Activated CD8-positive, alpha-beta T cell treated with anti-CD3 and anti-CD28 coated beads for 36 hours (primary cell): Measurements from ENCODE around the gene CYP1B1. TPM values are rescaled to one million over a fixed set of nuclear protein-coding genes. Genes with fewer than 3 reads are reported as not detected.

Experiments used
- ATAC-seq: fragments of 200-7000 bp; cut with Tn5 transposase; one replicate; pipeline ENCODE4 v1.10.0; 2021; ENCODE audit warnings: mild to moderate bottlenecking, moderate library complexity
- CTCF ChIA-PET: fragments of 350-600 bp; sonication (Branson Sonifier 250); formaldehyde crosslinking; loops from one replicate; lab custom pipeline; 2021; ENCODE audit warnings: antibody characterized with exemption; lab: Charles Lee
- POLR2A ChIA-PET: fragments of 350-600 bp; sonication (Branson Sonifier 250); formaldehyde crosslinking; loops from one replicate; lab custom pipeline; 2021; ENCODE audit warnings: antibody characterized with exemption; lab: Charles Lee
- DNase-seq: peaks from one replicate; pipeline ENCODE4 v3.0.0-alpha.2; 2020
- H3K27ac Mint-ChIP-seq: one replicate; pipeline ENCODE4 v1.8.0; 2021; ENCODE audit warnings: mild to moderate bottlenecking, mixed read lengths
- H3K27me3 Mint-ChIP-seq: one replicate; pipeline ENCODE4 v1.8.0; 2021; ENCODE audit warnings: mixed read lengths
- H3K36me3 Mint-ChIP-seq: one replicate; pipeline ENCODE4 v1.8.0; 2021; ENCODE audit warnings: low read depth, mixed read lengths
- H3K4me1 Mint-ChIP-seq: one replicate; pipeline ENCODE4 v1.8.0; 2021; ENCODE audit warnings: low read depth, mixed read lengths
- H3K4me3 Mint-ChIP-seq: one replicate; pipeline ENCODE4 v1.8.0; 2021; ENCODE audit warnings: mild to moderate bottlenecking, moderate library complexity, mixed read lengths
- H3K9me3 Mint-ChIP-seq: one replicate; pipeline ENCODE4 v1.8.0; 2021; ENCODE audit warnings: mixed read lengths
- intact Hi-C: fragments of 100-400 bp; cut with micrococcal nuclease; formaldehyde crosslinking; loops from one replicate; pipeline ENCODE4 v1.10.0; 2022
- total RNA-seq, 2 experiments: library from RNA; stranded (reverse); gene quantifications; one replicate each; pipeline ENCODE4 v1.2.3, GENCODE V29; 2021
- TF ChIP-seq, protein P1 (sequence below): fragments of 200-600 bp; IDR thresholded peaks from one replicate; pipeline ENCODE4 v1.8.0; 2022; ENCODE audit warnings: antibody characterized with exemption, mild to moderate bottlenecking

CYP1B1 gene
- total RNA-seq, 2 experiments from 2014 or later = 2.2 to 3.6 TPM

- no peak overlapping the region for H3K4me3 Mint-ChIP-seq
- ChIA-PET POLR2A (no interaction called here), CTCF (interaction anchor here (1.5 kb wide), 2 partner anchors 207 to 235 kb away, joined by 3 read pairs; no protein-coding TSS in a partner anchor)
- TF ChIP-seq, protein P1, sequence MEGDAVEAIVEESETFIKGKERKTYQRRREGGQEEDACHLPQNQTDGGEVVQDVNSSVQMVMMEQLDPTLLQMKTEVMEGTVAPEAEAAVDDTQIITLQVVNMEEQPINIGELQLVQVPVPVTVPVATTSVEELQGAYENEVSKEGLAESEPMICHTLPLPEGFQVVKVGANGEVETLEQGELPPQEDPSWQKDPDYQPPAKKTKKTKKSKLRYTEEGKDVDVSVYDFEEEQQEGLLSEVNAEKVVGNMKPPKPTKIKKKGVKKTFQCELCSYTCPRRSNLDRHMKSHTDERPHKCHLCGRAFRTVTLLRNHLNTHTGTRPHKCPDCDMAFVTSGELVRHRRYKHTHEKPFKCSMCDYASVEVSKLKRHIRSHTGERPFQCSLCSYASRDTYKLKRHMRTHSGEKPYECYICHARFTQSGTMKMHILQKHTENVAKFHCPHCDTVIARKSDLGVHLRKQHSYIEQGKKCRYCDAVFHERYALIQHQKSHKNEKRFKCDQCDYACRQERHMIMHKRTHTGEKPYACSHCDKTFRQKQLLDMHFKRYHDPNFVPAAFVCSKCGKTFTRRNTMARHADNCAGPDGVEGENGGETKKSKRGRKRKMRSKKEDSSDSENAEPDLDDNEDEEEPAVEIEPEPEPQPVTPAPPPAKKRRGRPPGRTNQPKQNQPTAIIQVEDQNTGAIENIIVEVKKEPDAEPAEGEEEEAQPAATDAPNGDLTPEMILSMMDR = no peak
- intact Hi-C loops = no loop called here
- ATAC-seq (no peak), DNase-seq (no peak)
- peaks cover 51% of the 10 kb centered on the region for H3K27me3 Mint-ChIP-seq
- peaks cover 13% of the 10 kb centered on the region for H3K4me1 Mint-ChIP-seq
- no peaks in the 10 kb centered on the region for H3K36me3 Mint-ChIP-seq
- H3K27ac Mint-ChIP-seq = no peak overlapping the region
- H3K9me3 Mint-ChIP-seq = peaks cover 1% of the 10 kb centered on the region
Observed at GRCh38 chr2:38039121-38039910, 36.6 kb downstream of the CYP1B1 start.

- DNase-seq (no peak), ATAC-seq (no peak)
- TF ChIP-seq, protein P1 = no peak
- Mint-ChIP-seq H3K4me3 (peak overlapping the region; percentile 61), H3K4me1 (peaks cover 13% of the 10 kb centered on the region), H3K27me3 (peaks cover 51% of the 10 kb centered on the region), H3K9me3 (peaks cover 1% of the 10 kb centered on the region), H3K27ac (no peak overlapping the region), H3K36me3 (no peaks in the 10 kb centered on the region)
- POLR2A ChIA-PET = no interaction called here
- intact Hi-C loops = no loop called here
- CTCF ChIA-PET = interaction anchor here (0.8 to 1.5 kb wide), 3 partner anchors 8 to 236 kb away, joined by 3 read pairs; no protein-coding TSS in a partner anchor
Observed at GRCh38 chr2:38038682-38039081, 37.3 kb downstream of the CYP1B1 start.

GRCh38 chr2:38037757-38038621 is 38.0 kb downstream of the CYP1B1 start:
- Mint-ChIP-seq H3K27me3 (peaks cover 46% of the 10 kb centered on the region), H3K36me3 (no peaks in the 10 kb centered on the region), H3K27ac (peak overlapping the region; percentile 65), H3K4me1 (peaks cover 13% of the 10 kb centered on the region), H3K4me3 (peak overlapping the region; percentile 61), H3K9me3 (peaks cover 1% of the 10 kb centered on the region)
- POLR2A ChIA-PET = interaction anchor here (1.9 kb wide), 1 partner anchor 39 kb away, joined by 6 read pairs; no protein-coding TSS in a partner anchor
- TF ChIP-seq, protein P1 = no peak
- intact Hi-C loops = no loop called here
- ATAC-seq (peak; percentile 88), DNase-seq (peak; percentile 50)
- CTCF ChIA-PET = interaction anchor here (0.8 to 2.2 kb wide), 9 partner anchors 9 to 470 kb away, joined by 3 to 8 read pairs (median 3); no protein-coding TSS in a partner anchor

- POLR2A ChIA-PET = interaction anchor here (1.9 kb wide), 1 partner anchor 39 kb away, joined by 6 read pairs; no protein-coding TSS in a partner anchor
- intact Hi-C loops = no loop called here
- ATAC-seq = no peak
- DNase-seq = no peak
- Mint-ChIP-seq H3K4me3 (no peak overlapping the region), H3K36me3 (no peaks in the 10 kb centered on the region), H3K27me3 (peaks cover 43% of the 10 kb centered on the region), H3K4me1 (peaks cover 13% of the 10 kb centered on the region), H3K27ac (no peak overlapping the region), H3K9me3 (no peaks in the 10 kb centered on the region)
- TF ChIP-seq, protein P1 = no peak
- CTCF ChIA-PET = interaction anchor here (0.8 to 2.2 kb wide), 6 partner anchors 9 to 471 kb away, joined by 3 to 8 read pairs (median 4); no protein-coding TSS in a partner anchor
Observed at GRCh38 chr2:38037325-38037724, 38.6 kb downstream of the CYP1B1 start.
